Activated CD4-positive, alpha-beta memory T cell treated with anti-CD3 and anti-CD28 coated beads for 36 hours (primary cell): ENCODE results near the gene MED29. TPM values are rescaled to one million over a fixed set of nuclear protein-coding genes. Genes with fewer than 3 reads are reported as not detected.

Experiments
- CTCF ChIA-PET: fragments of 350-600 bp; sonication (Branson Sonifier 250); formaldehyde crosslinking; loops from one replicate; lab custom pipeline; 2021; ENCODE audit warnings: antibody characterized with exemption, inconsistent platforms; lab: Charles Lee
- POLR2A ChIA-PET: fragments of 350-600 bp; sonication (Branson Sonifier 250); formaldehyde crosslinking; loops from one replicate; lab custom pipeline; 2021; ENCODE audit warnings: antibody characterized with exemption; lab: Charles Lee
- DNase-seq: peaks from one replicate; pipeline ENCODE4 v3.0.0-alpha.2; 2020
- H3K27ac Mint-ChIP-seq: one replicate; pipeline ENCODE4 v1.8.0; 2021; ENCODE audit warnings: mixed read lengths
- H3K27me3 Mint-ChIP-seq: one replicate; pipeline ENCODE4 v1.8.0; 2021; ENCODE audit warnings: mixed read lengths
- H3K36me3 Mint-ChIP-seq: one replicate; pipeline ENCODE4 v1.8.0; 2021; ENCODE audit warnings: mixed read lengths
- H3K4me1 Mint-ChIP-seq: one replicate; pipeline ENCODE4 v1.8.0; 2021; ENCODE audit warnings: low read depth, mixed read lengths
- H3K4me3 Mint-ChIP-seq: one replicate; pipeline ENCODE4 v1.8.0; 2021; ENCODE audit warnings: mild to moderate bottlenecking, mixed read lengths
- H3K9me3 Mint-ChIP-seq: one replicate; pipeline ENCODE4 v1.8.0; 2021; ENCODE audit warnings: mixed read lengths
- intact Hi-C: fragments of 100-400 bp; cut with micrococcal nuclease; formaldehyde crosslinking; loops from one replicate; pipeline ENCODE4 v1.15.1; 2023
- total RNA-seq, 2 experiments: library from RNA; stranded (reverse); gene quantifications; one replicate each; pipeline ENCODE4 v1.2.3, GENCODE V29; 2021

Gene MED29
- total RNA-seq, 2 experiments from 2014 or later = 22.2 to 26.9 TPM

GRCh38 chr19:39435499-39436349, 44.5 kb downstream of the MED29 start, which contains the start of gene RPS16:
Gene RPS16 (minus strand): TSS chr19:39435949. CDS start chr19:39435895, 54 bp downstream.
- H3K4me1 Mint-ChIP-seq = peaks cover 55% of the 10 kb centered on the region
- H3K36me3 Mint-ChIP-seq = peaks cover 41% of the 10 kb centered on the region
- CTCF ChIA-PET = interaction anchor here (0.7 to 2.0 kb wide), 13 partner anchors 11 to 407 kb away, joined by 3 to 14 read pairs (median 4); partner anchors contain the start of genes EID2B, PLEKHG2, SAMD4B and ZFP36
- H3K9me3 Mint-ChIP-seq = no peaks in the 10 kb centered on the region
- peak within 1 kb of the TSS; percentile 100 for H3K4me3 Mint-ChIP-seq
- H3K27me3 Mint-ChIP-seq = no peaks in the 10 kb centered on the region
- intact Hi-C loops = loop anchor here (1.0 kb wide), 2 partner anchors 10 to 23 kb away; partner anchors contain the start of genes PLEKHG2 and SUPT5H
- POLR2A ChIA-PET = interaction anchor here (0.6 to 2.0 kb wide), 33 partner anchors 9 to 240 kb away, joined by 3 to 117 read pairs (median 7); partner anchors contain the start of genes DLL3, EID2B, GMFG and MED29
- DNase-seq = peak; percentile 100
- H3K27ac Mint-ChIP-seq = peak within 1 kb of the TSS; percentile 100

GRCh38 chr19:39436350-39436716, 45.2 kb downstream of the MED29 start:
- Mint-ChIP-seq H3K4me3 (peak overlapping the region; percentile 100), H3K27ac (peak overlapping the region; percentile 100), H3K27me3 (no peaks in the 10 kb centered on the region), H3K9me3 (no peaks in the 10 kb centered on the region), H3K36me3 (peaks cover 38% of the 10 kb centered on the region), H3K4me1 (peaks cover 50% of the 10 kb centered on the region)
- ChIA-PET POLR2A (interaction anchor here (0.6 to 2.0 kb wide), 32 partner anchors 9 to 239 kb away, joined by 3 to 117 read pairs (median 7); partner anchors contain the start of genes DLL3, EID2B, GMFG and MED29), CTCF (interaction anchor here (0.7 to 2.0 kb wide), 9 partner anchors 22 to 100 kb away, joined by 3 to 14 read pairs (median 7); partner anchors contain the start of genes EID2B, PLEKHG2, SAMD4B and ZFP36)
- DNase-seq = no peak
- intact Hi-C loops = loop anchor here (1.0 kb wide), 2 partner anchors 9 to 24 kb away; partner anchors contain the start of genes PLEKHG2 and SUPT5H

- no peak overlapping the region for H3K27ac Mint-ChIP-seq
- H3K36me3 Mint-ChIP-seq = peaks cover 27% of the 10 kb centered on the region
- POLR2A ChIA-PET = interaction anchor here (0.6 to 1.2 kb wide), 2 partner anchors 94 to 95 kb away, joined by 3 read pairs; no protein-coding TSS in a partner anchor
- H3K4me3 Mint-ChIP-seq = no peak overlapping the region
- no peaks in the 10 kb centered on the region for H3K27me3 Mint-ChIP-seq
- CTCF ChIA-PET = interaction anchor here (0.9 to 3.3 kb wide), 4 partner anchors 41 to 234 kb away, joined by 4 to 26 read pairs (median 6); partner anchors contain the start of gene EID2B
- H3K9me3 Mint-ChIP-seq = no peaks in the 10 kb centered on the region
- intact Hi-C loops = no loop called here
- DNase-seq = no peak
- peaks cover 38% of the 10 kb centered on the region for H3K4me1 Mint-ChIP-seq
These were observed 47.2 kb downstream of the MED29 start for GRCh38 chr19:39438270-39438934.

- POLR2A ChIA-PET = interaction anchor here (1.0 to 6.1 kb wide), 9 partner anchors 9 to 102 kb away, joined by 3 to 117 read pairs (median 4); partner anchors contain the start of gene RPS16
- Mint-ChIP-seq H3K9me3 (no peaks in the 10 kb centered on the region), H3K36me3 (peaks cover 38% of the 10 kb centered on the region), H3K27me3 (no peaks in the 10 kb centered on the region), H3K4me3 (peak overlapping the region; percentile 98), H3K4me1 (peaks cover 43% of the 10 kb centered on the region), H3K27ac (peak overlapping the region; percentile 99)
- CTCF ChIA-PET = interaction anchor here (0.6 to 1.1 kb wide), 4 partner anchors 41 to 106 kb away, joined by 3 read pairs; no protein-coding TSS in a partner anchor
- intact Hi-C loops = loop anchor here (1.0 to 2.0 kb wide), 6 partner anchors 8 to 234 kb away; partner anchors contain the start of genes MED29, PAF1, PLEKHG2 and TIMM50
- no peak for DNase-seq
These were observed 53.5 kb downstream of the MED29 start for GRCh38 chr19:39444598-39445195.

- intact Hi-C loops = loop anchor here (1.0 to 2.0 kb wide), 7 partner anchors 9 to 233 kb away; partner anchors contain the start of genes MED29, PAF1, PLEKHG2 and TIMM50
- peaks cover 40% of the 10 kb centered on the region for H3K36me3 Mint-ChIP-seq
- peak within 1 kb of the TSS; percentile 99 for H3K27ac Mint-ChIP-seq
- ChIA-PET CTCF (interaction anchor here (0.6 to 2.0 kb wide), 7 partner anchors 10 to 107 kb away, joined by 3 to 8 read pairs (median 3); partner anchors contain the start of genes PLEKHG2 and RPS16), POLR2A (interaction anchor here (0.7 to 6.1 kb wide), 10 partner anchors 10 to 101 kb away, joined by 3 to 117 read pairs (median 4); partner anchors contain the start of gene RPS16)
- H3K9me3 Mint-ChIP-seq = no peaks in the 10 kb centered on the region
- peak within 1 kb of the TSS; percentile 98 for H3K4me3 Mint-ChIP-seq
- no peaks in the 10 kb centered on the region for H3K27me3 Mint-ChIP-seq
- DNase-seq = peak; percentile 99
- H3K4me1 Mint-ChIP-seq = peaks cover 47% of the 10 kb centered on the region
These were observed 54.3 kb downstream of the MED29 start, which contains the start of gene SUPT5H for GRCh38 chr19:39445196-39446111. Gene SUPT5H (plus strand): TSS chr19:39445582. CDS start chr19:39445891, 309 bp downstream.

- peaks cover 42% of the 10 kb centered on the region for H3K36me3 Mint-ChIP-seq
- no peaks in the 10 kb centered on the region for H3K9me3 Mint-ChIP-seq
- H3K4me1 Mint-ChIP-seq = peaks cover 51% of the 10 kb centered on the region
- H3K27ac Mint-ChIP-seq = peak overlapping the region; percentile 99
- no peak for DNase-seq
- peak overlapping the region; percentile 98 for H3K4me3 Mint-ChIP-seq
- intact Hi-C loops = loop anchor here (1.0 kb wide), 1 partner anchor 137 kb away; no protein-coding TSS in a partner anchor
- H3K27me3 Mint-ChIP-seq = no peaks in the 10 kb centered on the region
- POLR2A ChIA-PET = interaction anchor here (0.7 to 6.1 kb wide), 7 partner anchors 11 to 93 kb away, joined by 3 to 117 read pairs (median 3); partner anchors contain the start of genes DLL3 and RPS16
- CTCF ChIA-PET = interaction anchor here (0.6 to 2.2 kb wide), 6 partner anchors 11 to 333 kb away, joined by 3 to 8 read pairs (median 5); partner anchors contain the start of genes EID2, PLEKHG2 and RPS16
These were observed 55.3 kb downstream of the MED29 start for GRCh38 chr19:39446365-39447084.

GRCh38 chr19:39448271-39448670, 57.1 kb downstream of the MED29 start:
- ChIA-PET CTCF (interaction anchor here (0.6 to 2.2 kb wide), 4 partner anchors 27 to 324 kb away, joined by 3 to 8 read pairs (median 4); no protein-coding TSS in a partner anchor), POLR2A (interaction anchor here (0.8 to 6.1 kb wide), 3 partner anchors 13 to 135 kb away, joined by 3 to 117 read pairs (median 3); partner anchors contain the start of gene RPS16)
- Mint-ChIP-seq H3K27ac (peak overlapping the region; percentile 99), H3K36me3 (peaks cover 58% of the 10 kb centered on the region), H3K4me1 (peaks cover 64% of the 10 kb centered on the region), H3K27me3 (no peaks in the 10 kb centered on the region), H3K9me3 (no peaks in the 10 kb centered on the region), H3K4me3 (peak overlapping the region; percentile 98)
- intact Hi-C loops = no loop called here
- peak; percentile 77 for DNase-seq

- ChIA-PET POLR2A (interaction anchor here (0.7 to 6.1 kb wide), 3 partner anchors 13 to 48 kb away, joined by 3 to 117 read pairs (median 3); partner anchors contain the start of gene RPS16), CTCF (interaction anchor here (1.0 to 1.6 kb wide), 2 partner anchors 26 to 223 kb away, joined by 3 to 6 read pairs; no protein-coding TSS in a partner anchor)
- H3K4me3 Mint-ChIP-seq = peak overlapping the region; percentile 64
- no peaks in the 10 kb centered on the region for H3K9me3 Mint-ChIP-seq
- no peaks in the 10 kb centered on the region for H3K27me3 Mint-ChIP-seq
- H3K4me1 Mint-ChIP-seq = peaks cover 65% of the 10 kb centered on the region
- DNase-seq = peak; percentile 60
- peaks cover 60% of the 10 kb centered on the region for H3K36me3 Mint-ChIP-seq
- intact Hi-C loops = no loop called here
- peak overlapping the region; percentile 99 for H3K27ac Mint-ChIP-seq
These were observed 58.1 kb downstream of the MED29 start for GRCh38 chr19:39449116-39449797.
